ENCODE data around the gene RIN3.
"Not testable (repeated sequence)": the region's sequence is repeated elsewhere in the genome, so short reads cannot be mapped to it uniquely, and the experiment has no call there.

RIN3 gene

DNA sequence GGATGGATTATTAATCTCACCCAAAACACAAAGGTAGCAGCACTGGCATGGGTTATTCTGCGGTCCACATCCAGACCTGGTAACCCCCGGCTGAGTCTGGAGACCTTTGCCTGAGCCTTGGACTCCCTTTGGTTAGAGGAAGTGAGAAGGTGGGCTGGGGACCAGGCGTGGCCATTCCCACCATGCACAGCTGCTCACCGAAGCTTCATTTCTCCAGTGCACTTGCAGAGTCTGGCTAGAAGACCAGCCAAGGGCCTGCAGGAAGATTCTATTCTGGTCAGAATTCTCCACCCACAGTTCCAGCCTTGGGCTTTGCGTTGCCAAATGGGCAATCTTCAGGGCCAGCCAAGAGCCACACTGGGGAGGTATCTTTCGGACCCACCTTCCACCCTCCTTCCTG, 161.8 kb downstream of the RIN3 start:
- TF ChIP-seq, protein P1, sequence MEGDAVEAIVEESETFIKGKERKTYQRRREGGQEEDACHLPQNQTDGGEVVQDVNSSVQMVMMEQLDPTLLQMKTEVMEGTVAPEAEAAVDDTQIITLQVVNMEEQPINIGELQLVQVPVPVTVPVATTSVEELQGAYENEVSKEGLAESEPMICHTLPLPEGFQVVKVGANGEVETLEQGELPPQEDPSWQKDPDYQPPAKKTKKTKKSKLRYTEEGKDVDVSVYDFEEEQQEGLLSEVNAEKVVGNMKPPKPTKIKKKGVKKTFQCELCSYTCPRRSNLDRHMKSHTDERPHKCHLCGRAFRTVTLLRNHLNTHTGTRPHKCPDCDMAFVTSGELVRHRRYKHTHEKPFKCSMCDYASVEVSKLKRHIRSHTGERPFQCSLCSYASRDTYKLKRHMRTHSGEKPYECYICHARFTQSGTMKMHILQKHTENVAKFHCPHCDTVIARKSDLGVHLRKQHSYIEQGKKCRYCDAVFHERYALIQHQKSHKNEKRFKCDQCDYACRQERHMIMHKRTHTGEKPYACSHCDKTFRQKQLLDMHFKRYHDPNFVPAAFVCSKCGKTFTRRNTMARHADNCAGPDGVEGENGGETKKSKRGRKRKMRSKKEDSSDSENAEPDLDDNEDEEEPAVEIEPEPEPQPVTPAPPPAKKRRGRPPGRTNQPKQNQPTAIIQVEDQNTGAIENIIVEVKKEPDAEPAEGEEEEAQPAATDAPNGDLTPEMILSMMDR (IDR thresholded peaks at IDR 0.05): no peak
- no peak for TF ChIP-seq ZFX (IDR thresholded peaks at IDR 0.05; ENCODE audit: borderline replicate concordance)
- no peak overlapping the region for H3K27ac ChIP-seq

GRCh38 chr14:92675976-92676375, 162.4 kb downstream of the RIN3 start:
- TF ChIP-seq ZFX (IDR thresholded peaks at IDR 0.05; ENCODE audit: borderline replicate concordance): no peak
- TF ChIP-seq, protein P1 (IDR thresholded peaks at IDR 0.05): no peak
- no peak overlapping the region for H3K27ac ChIP-seq

DNA sequence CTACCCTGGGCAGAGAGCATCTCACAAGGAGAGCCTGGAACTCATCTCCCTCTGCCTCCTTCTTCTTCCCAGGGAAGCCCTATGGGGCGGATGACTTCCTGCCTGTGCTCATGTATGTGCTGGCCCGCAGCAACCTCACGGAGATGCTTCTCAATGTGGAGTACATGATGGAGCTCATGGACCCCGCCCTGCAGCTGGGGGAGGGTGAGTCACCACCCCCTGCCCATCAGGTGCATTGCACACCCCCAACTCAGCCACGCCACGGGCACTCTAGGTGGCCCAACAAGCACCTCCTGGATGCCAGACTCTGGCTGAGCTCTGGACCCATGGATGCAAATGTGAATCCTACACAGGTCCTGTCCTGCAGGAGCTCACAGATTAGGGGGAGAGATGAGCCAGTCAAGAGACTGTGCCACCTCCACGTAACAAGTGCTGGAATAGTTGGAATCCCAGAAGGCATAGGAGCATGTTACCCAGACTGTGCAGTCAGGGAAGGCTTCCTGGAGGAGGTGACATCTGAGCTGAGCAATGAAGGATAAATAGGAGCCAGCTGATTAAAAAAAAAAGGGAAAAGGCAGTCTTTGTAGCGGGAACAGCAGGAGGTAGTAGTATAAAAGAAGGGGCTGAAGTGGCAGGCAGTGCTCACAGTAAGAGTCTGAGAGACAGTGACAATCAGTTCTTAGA, 163.0 kb downstream of the RIN3 start:
- no peak overlapping the region for H3K27ac ChIP-seq

GRCh38 chr14:92677087-92677668, 163.6 kb downstream of the RIN3 start:
- no peak overlapping the region for H3K27ac ChIP-seq
- TF ChIP-seq, protein P1 (IDR thresholded peaks at IDR 0.05): no peak
- TF ChIP-seq ZFX (IDR thresholded peaks at IDR 0.05; ENCODE audit: borderline replicate concordance): no peak

More for the DNA sequence above, 163.0 kb downstream of the RIN3 start:
- TF ChIP-seq ZFX (IDR thresholded peaks at IDR 0.05; ENCODE audit: borderline replicate concordance): no peak
- TF ChIP-seq, protein P1 (IDR thresholded peaks at IDR 0.05): no peak

- H3K27ac ChIP-seq: no peak overlapping the region
- TF ChIP-seq, protein P1 (IDR thresholded peaks at IDR 0.05): no peak
- no peak for TF ChIP-seq ZFX (IDR thresholded peaks at IDR 0.05; ENCODE audit: borderline replicate concordance)
Measured at GRCh38 chr14:92677955-92678354, 164.4 kb downstream of the RIN3 start.

DNA sequence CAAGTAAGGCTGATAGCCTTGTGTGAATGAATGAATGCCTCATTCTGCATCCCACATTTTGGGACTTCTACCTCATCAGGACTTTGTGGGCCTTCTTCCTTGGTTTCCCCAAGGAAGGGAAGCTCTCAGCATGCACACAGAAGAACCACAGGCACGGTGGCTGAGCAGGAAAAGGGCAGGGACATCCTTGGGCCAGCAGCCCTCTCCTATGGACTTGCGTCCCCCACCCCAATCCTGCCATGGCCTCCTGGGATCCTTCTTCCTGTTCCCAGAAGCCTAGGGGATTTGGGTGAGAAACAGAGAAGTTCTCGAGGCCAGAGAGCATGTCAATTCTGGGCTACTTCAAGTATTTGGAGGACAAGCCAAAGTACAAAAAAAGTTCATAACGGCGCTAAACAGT, 165.2 kb downstream of the RIN3 start:
- TF ChIP-seq, protein P1 (IDR thresholded peaks at IDR 0.05): no peak
- no peak for TF ChIP-seq ZFX (IDR thresholded peaks at IDR 0.05; ENCODE audit: borderline replicate concordance)
- H3K27ac ChIP-seq: no peak overlapping the region

DNA sequence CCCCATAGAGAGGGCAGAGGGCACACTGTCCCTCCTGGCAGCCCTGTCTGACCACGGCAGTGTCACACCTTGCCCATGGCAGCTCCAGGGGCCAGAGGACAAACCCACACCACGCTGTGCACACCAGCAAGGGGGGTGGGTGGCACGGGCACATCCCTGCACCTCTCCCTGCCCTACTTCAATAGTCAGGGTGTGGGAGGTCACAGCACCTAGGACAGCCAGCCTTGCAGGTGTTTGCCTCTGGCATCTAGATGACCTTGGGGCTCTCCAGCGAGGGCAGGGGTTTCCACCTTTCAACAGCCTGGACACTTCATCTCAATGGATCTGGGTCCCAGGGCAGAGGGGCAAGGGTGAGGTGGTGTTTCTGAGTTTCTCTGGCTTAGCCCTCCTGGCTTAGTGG, 165.7 kb downstream of the RIN3 start:
- TF ChIP-seq, protein P1 (IDR thresholded peaks at IDR 0.05): no peak
- TF ChIP-seq ZFX (IDR thresholded peaks at IDR 0.05; ENCODE audit: borderline replicate concordance): no peak
- H3K27ac ChIP-seq: no peak overlapping the region

DNA sequence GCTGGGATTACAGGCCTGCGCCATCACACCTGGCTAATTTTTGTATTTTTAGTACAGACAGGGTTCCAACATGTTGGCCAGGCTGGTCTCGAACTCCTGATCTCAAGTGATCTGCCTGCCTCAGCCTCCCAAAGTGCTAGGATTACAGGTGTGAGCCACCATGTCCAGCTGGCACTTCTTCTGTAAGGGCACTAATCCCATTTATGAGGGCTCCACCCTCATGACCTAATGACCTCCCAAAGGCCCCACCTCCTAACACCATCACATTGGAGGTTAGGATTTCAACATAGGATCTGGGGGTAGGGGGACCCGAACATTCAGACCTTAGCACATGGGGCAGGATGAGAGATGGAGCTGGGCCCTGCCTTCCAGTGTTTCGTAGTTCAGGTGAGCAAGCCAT, 166.7 kb downstream of the RIN3 start:
- not testable (repeated sequence) for H3K27ac ChIP-seq
